Body of pancreas (tissue), 4 donors: ENCODE data around the gene VSTM4. TPM values are rescaled to one million over a fixed set of nuclear protein-coding genes. Genes with fewer than 3 reads are reported as not detected.

ENCODE experiments used
- ATAC-seq: fragments of 150-250 bp; one replicate; pipeline ENCODE4 v1.9.1; 2016
- DNase-seq, 4 donors: peaks; one replicate each; pipeline ENCODE4 v3.0.0-alpha.2; 2019
- H3K27ac ChIP-seq, 4 donors: fragments of 200-600 bp; sonication (generic); 1 replicate in 3 of 4; 2 replicates in 1 of 4; pipeline versions ENCODE4 v1.5.1 to v1.6.1; 2016 to 2019; ENCODE audit warnings: mild to moderate bottlenecking in 1 of 4, mixed read lengths in 1 of 4, moderate library complexity in 1 of 4
- H3K27me3 ChIP-seq, 2 donors: fragments of 200-600 bp; sonication (generic); one replicate each; pipeline ENCODE4 v1.6.0; 2016; ENCODE audit warnings: mild to moderate bottlenecking in 1 of 2
- H3K36me3 ChIP-seq, 2 donors: fragments of 200-600 bp; sonication (generic); replicated peaks in 1 of 2; 2 replicates each; pipeline ENCODE4 v1.5.1; 2016; ENCODE audit warnings: low read depth in 2 of 2; ENCODE audit not compliant: insufficient read depth in 1 of 2
- H3K4me1 ChIP-seq: fragments of 200-600 bp; sonication (generic); one replicate; pipeline ENCODE4 v1.6.0; 2016
- H3K4me3 ChIP-seq, 2 donors: fragments of 200-600 bp; sonication (generic); 1 replicate in 1 of 2; 2 replicates in 1 of 2; pipeline ENCODE4 v1.5.1; 2016 to 2019
- H3K9me3 ChIP-seq, 3 donors: fragments of 200-600 bp; sonication (generic); 1 replicate in 2 of 3; 2 replicates in 1 of 3; pipeline ENCODE4 v1.5.1; 2016
- CTCF ChIP-seq, 7 experiments: fragments of 450-650 bp in 4 of 7; fragments of 200-600 bp in 3 of 7; sonication (generic) in 3 of 7; IDR thresholded peaks; one replicate each; pipeline ENCODE4 v1.5.1; 2016 to 2019; ENCODE audit warnings: antibody characterized with exemption in 7 of 7
- POLR2A ChIP-seq, 3 donors: fragments of 450-650 bp; IDR thresholded peaks; one replicate each; pipeline ENCODE4 v1.6.1; 2016; ENCODE audit warnings: antibody characterized with exemption in 3 of 3, mild to moderate bottlenecking in 2 of 3
- WGBS, 2 donors: methylation state at CpG; one replicate each; pipeline ENCODE4 v1.1.5; 2017; 5-methylcytosine and 5-hydroxymethylcytosine counted together
- intact Hi-C: fragments of 100-400 bp; cut with DNase I; formaldehyde crosslinking; loops from one replicate; pipeline ENCODE4 v1.15.1; 2023
- total RNA-seq, 2 donors: library from RNA; depleted of rRNA; stranded (reverse); fragments of >200 nt; gene quantifications; one replicate each; pipeline ENCODE4 v1.1.0, GENCODE V29; 2016

VSTM4 gene
- total RNA-seq, 2 donors from 2014 or later: 3.4 to 5.6 TPM

- no peaks in the 10 kb centered on the region for H3K27me3 ChIP-seq
- H3K4me1 ChIP-seq: no peaks in the 10 kb centered on the region
- no peaks in the 10 kb centered on the region for H3K36me3 ChIP-seq
- H3K9me3 ChIP-seq: no peaks in the 10 kb centered on the region
- H3K4me3 ChIP-seq: no peak overlapping the region
- 51 to 57% methylated on average over 5 of the region's 5 CpGs for WGBS, 2 donors
- TF ChIP-seq POLR2A (IDR thresholded peaks at IDR 0.05) (no peak), CTCF (IDR thresholded peaks at IDR 0.05) (no peak)
- DNase-seq (no peak), ATAC-seq (no peak)
- H3K27ac ChIP-seq: no peak overlapping the region
- intact Hi-C loops: no loop called here
These were observed 108.2 kb downstream of the VSTM4 start for GRCh38 chr10:49007129-49007528.

GRCh38 chr10:49005270-49005669, 110.1 kb downstream of the VSTM4 start:
- no peak overlapping the region for H3K4me3 ChIP-seq
- DNase-seq (no peak), ATAC-seq (no peak)
- no peaks in the 10 kb centered on the region for H3K36me3 ChIP-seq
- no peak for TF ChIP-seq POLR2A (IDR thresholded peaks at IDR 0.05)
- H3K9me3 ChIP-seq: no peaks in the 10 kb centered on the region
- no peak overlapping the region for H3K27ac ChIP-seq
- no peaks in the 10 kb centered on the region for H3K27me3 ChIP-seq
- no peaks in the 10 kb centered on the region for H3K4me1 ChIP-seq
- intact Hi-C loops: no loop called here
- WGBS, 2 donors: 61 to 69% methylated on average over 5 of the region's 5 CpGs

GRCh38 chr10:49001870-49002672, 113.3 kb downstream of the VSTM4 start:
- Histone ChIP-seq H3K9me3 (no peaks in the 10 kb centered on the region), H3K36me3 (no peaks in the 10 kb centered on the region), H3K4me1 (no peaks in the 10 kb centered on the region), H3K27ac (no peak overlapping the region), H3K27me3 (no peaks in the 10 kb centered on the region), H3K4me3 (no peak overlapping the region)
- DNase-seq: no peak
- TF ChIP-seq POLR2A (IDR thresholded peaks at IDR 0.05) (no peak), CTCF (IDR thresholded peaks at IDR 0.05) (no peak)
- 59 to 62% methylated on average over 11 to 17 of the region's 17 CpGs for WGBS, 2 donors
- intact Hi-C loops: no loop called here
- ATAC-seq: no peak

- no peaks in the 10 kb centered on the region for H3K9me3 ChIP-seq
- ATAC-seq (no peak), DNase-seq (no peak)
- no peak for TF ChIP-seq POLR2A (IDR thresholded peaks at IDR 0.05)
- TF ChIP-seq CTCF (IDR thresholded peaks at IDR 0.05): no peak
- H3K36me3 ChIP-seq: no peaks in the 10 kb centered on the region
- H3K27me3 ChIP-seq: no peaks in the 10 kb centered on the region
- no peak overlapping the region for H3K4me3 ChIP-seq
- WGBS, 2 donors: 54 to 56% methylated on average over 9 of the region's 9 CpGs
- no peak overlapping the region for H3K27ac ChIP-seq
- no peaks in the 10 kb centered on the region for H3K4me1 ChIP-seq
- intact Hi-C loops: no loop called here
These were observed 113.9 kb downstream of the VSTM4 start for GRCh38 chr10:49001402-49001801.

GRCh38 chr10:49000437-49001398, 114.6 kb downstream of the VSTM4 start:
- DNase-seq (no peak), ATAC-seq (no peak)
- TF ChIP-seq CTCF (IDR thresholded peaks at IDR 0.05): no peak
- no peak for TF ChIP-seq POLR2A (IDR thresholded peaks at IDR 0.05)
- intact Hi-C loops: no loop called here
- Histone ChIP-seq H3K27ac (no peak overlapping the region), H3K36me3 (no peaks in the 10 kb centered on the region), H3K27me3 (no peaks in the 10 kb centered on the region), H3K4me1 (no peaks in the 10 kb centered on the region), H3K4me3 (no peak overlapping the region), H3K9me3 (no peaks in the 10 kb centered on the region)
- WGBS, 2 donors: 73 to 77% methylated on average over 10 to 13 of the region's 13 CpGs
